CD4-positive, alpha-beta T cell treated with Interleukin-4 for 1 hour (primary cell): ENCODE results near the gene PRPSAP2.
"Not testable (repeated sequence)": the region's sequence is repeated elsewhere in the genome, so short reads cannot be mapped to it uniquely, and the experiment has no call there.

Experiments
- DNase-seq, 2 donors: peaks; one replicate each; pipeline ENCODE4 v3.0.0-alpha.2; 2020 to 2022

Gene PRPSAP2

DNA sequence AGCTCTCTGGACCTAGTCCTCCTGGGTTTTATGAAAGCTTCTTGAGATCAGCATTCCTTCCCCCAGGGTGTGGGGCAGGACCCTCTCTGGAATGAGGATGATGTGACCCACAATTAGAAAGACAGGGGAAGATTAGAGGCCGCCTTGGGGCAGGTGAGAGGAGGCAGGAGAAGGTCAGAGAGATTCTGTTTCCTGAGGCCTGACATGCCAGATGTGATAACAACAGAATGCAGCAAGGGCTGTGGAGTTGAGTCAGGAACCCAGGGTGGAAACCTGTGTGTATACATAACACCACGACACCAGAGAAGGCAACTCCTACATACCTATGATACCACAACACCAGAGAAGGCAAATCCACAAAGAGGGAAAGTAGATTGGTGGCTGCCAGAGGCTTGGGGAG, 88.6 kb downstream of the PRPSAP2 start:
- no peak for DNase-seq

DNA sequence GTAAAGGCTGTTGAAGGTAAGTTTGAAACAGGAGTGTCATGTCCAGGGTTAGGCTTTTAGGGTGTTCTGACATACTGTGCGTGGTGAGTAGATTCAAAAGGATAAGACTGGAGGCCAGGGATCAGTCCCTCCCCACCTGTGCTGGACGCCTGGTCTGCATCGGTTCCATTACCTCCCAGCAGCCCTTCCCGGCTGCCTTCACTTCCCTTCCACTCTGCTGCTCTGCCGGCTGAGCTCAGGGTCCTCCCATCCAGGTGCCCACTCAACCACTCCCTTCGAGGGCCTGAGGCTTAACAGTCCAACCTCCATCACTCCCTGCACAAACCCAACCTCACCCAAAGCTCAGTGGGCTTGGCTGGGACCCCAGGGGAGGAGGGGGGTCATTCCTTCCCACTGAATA, 89.9 kb downstream of the PRPSAP2 start:
- DNase-seq: no peak

DNA sequence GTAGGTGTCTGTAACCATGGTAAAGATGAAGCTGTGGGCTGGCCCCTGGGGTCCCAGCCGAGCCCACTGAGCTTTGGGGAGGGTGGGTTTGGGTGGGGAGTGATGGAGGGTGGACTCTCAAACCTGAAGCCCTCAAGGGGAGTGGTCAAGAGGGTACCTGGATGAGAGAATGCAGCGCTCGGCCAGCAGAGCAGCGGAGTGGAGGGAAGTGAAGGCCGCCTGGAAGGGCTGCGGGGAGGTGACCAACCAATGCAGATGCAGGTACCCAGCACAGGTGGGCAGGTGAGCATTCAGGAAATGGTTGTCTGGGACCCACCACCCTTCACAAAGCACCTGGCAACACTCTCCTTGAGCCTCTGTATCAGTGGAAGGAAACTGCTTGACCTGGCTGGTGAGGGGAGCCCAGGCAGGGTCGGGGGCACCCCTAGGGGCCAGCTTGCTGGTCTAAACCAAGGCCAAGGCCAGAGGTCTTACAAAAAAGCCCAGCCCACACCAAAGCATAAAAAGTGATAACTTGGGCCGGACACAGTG, 90.6 kb downstream of the PRPSAP2 start:
- DNase-seq: no peak

DNA sequence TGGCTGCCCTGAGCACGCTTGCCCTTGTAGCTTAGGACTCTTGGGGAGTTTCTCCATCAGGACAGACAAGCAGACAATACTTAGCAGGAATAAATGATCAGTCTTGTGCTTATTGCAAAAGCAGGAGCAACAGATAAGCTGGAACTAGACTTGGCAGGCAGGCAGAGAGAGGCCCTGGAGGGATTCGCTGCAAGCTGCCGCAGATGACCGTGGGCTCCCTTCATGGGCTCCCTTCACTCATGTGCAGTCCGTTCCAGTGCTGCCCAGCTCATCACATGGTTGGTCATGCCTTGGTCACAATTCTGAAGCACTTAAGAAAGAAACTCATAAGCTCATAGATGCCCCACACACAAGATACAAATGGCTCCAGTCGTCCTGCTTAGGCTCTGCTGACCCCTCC, 91.6 kb downstream of the PRPSAP2 start:
- DNase-seq: no peak

DNA sequence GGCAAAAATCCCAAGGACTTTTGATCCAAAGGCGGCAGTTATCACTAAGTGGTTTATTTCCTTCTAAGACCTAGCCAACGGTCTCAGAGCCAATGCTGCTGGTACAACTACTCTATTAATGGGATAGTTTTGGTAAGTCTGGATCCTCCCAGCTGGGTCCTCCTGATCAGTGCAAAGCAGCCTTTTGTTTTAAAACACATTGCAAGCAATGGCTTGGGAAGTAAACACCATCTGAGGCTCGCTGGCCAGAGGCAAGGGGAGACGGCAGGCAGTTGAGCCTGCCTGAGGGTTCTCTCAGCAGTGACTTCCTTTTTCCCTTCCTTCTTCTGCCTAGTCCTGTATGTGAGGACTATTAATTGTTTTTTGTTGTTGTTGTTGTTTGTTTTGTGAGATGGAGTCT, 92.4 kb downstream of the PRPSAP2 start:
- DNase-seq: no peak

DNA sequence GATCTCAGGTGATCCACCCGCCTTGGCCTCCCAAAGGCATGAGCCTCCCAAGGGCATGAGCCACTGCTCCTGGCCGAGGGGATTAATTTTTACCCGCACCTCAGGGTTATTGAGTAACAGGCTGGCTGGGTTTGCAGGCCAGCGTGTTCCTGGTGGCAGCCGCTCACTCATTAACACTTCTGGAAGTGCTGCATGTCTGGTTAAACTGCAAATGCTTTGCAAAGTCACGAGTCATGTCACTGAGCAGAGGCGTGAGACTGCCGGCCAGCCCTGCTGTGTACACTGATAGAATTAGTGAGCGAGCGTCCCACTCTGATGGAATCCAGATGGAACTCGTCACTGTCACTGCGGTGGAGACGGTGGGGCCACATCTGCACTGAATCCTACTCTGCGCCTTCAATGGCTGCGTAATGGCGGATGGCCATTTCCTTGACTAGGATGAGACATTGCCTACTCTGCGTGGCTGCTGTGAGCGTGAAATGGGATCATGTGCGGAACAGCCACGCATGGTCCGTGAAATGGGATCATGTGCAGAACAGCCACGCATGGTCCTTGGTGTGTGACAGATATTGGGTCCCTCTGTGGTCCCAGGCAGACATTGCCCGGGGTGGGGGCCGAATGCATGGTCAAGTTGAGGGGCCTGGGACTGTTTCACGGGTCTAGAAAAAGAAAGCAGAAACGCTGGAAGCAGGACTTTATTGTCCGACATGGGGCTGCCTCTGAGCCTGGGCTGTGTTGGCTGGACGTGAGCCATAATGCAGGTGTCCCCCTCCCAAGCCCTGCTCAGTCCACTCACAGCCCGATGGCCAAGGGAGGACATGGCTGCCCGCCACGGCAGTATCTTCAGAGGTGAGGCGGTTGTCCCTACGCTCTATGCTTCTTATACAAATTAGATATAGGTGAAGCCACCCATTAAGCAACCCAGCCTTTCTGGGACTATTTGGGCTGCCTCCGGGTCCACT, 93.3 kb downstream of the PRPSAP2 start:
- no peak for DNase-seq

DNA sequence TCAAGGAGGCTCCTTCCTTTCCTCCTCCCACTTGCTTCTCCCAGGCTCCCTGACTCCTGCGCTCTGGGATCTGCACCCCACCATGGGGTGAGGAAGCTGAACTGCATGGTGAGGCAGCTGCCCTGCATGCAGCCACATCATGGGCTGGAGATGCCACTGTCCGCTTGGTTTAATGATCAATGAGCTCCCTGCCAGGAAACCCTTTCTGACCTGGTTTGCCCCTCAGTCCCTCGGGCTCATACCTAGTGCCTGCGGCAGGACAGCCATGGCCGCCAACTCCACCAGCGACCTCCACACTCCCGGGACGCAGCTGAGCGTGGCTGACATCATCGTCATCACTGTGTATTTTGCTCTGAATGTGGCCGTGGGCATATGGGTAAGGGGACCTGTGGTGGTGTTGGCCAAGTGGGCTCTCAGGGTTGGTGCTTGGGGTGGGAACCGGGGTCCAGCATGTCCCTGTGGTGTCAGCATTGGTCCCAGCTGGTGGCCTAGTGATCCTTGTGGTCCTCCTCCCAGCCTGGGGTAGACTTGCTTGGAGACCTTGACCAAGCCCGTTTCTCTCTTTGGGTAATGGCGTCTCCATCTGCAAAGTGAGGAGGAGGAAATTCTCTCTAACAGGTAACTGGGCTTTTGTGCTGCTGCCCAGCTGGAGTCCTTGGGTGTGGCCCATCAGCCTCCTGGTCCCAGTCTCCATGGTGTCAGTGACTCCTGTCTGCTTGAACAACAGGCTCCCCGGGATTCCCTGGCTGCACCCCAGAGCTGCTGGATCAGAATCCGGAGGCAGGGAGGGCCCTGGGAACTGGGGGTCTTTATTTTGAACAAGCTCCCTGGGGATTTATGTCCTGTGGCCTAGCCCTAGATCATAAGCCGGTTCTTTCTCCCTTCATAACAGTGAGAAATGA, 94.3 kb downstream of the PRPSAP2 start, which contains the start of gene SLC5A10:
SLC5A10 (plus strand) TSS at position 225 of the 902 bp plus-strand sequence; CDS start at position 266, 41 bp downstream.
- DNase-seq: no peak

DNA sequence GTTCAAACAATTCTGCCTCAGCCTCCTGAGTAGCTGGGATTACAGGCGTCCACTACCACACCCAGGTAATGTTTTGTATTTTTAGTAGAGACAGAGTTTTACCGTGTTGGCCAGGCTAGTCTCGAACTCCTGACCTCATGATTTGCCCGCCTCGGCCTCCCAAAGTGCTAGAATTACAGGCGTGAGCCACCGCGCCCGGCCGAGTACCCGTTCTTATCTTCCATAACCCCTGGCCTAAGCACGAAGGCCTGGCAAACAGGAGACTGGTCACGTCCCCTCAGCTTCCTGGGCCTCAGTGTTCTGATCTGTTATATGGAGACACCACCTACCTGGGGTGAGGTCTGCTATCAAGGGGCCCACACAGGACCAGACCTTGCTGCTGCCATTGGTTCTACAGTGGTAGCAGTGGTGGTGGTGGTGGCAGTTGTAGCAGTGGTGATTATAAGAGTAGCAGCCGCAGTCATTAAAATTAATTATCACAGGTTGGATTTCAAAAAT, 95.3 kb downstream of the PRPSAP2 start:
- DNase-seq: no peak

DNA sequence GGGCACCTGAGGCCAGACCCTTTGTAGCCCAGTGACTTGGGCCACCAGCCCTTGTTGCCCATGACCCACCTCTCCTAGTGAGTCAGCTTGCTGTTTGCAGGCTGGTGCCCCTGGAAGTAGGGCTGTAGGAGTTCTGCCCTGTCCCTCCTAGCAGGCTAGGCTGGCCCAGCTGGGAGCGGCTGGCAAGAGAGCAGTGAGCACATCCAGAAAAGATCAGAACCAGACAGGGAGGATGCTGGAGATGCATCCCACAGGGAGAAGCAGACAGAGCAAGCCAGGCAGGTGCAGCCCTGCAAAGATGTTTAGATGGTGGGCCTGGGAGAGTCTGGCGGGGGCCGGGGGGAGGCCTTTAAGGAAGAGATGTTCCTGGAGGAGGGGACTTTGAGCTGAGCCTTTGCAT, 96.4 kb downstream of the PRPSAP2 start:
- no peak for DNase-seq

DNA sequence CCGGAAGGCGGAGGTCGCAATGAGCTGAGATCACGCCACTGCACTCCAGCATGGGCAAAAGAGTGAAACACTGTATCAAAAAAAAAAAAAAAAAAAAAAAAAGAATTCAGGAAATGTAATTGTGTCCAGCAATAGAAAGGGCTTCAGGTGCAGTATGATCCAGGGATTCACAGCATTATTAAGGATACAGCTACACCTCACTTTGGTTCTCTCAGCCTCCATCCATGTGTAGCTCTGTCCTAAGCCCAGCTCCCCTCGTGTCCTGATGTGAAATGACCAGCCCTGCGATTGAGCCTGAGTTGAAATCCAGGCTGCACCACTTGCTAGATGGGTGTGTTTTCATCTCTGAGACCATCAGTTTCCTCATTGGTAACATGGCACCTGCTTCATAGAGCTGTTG, 97.1 kb downstream of the PRPSAP2 start:
- no peak for DNase-seq

DNA sequence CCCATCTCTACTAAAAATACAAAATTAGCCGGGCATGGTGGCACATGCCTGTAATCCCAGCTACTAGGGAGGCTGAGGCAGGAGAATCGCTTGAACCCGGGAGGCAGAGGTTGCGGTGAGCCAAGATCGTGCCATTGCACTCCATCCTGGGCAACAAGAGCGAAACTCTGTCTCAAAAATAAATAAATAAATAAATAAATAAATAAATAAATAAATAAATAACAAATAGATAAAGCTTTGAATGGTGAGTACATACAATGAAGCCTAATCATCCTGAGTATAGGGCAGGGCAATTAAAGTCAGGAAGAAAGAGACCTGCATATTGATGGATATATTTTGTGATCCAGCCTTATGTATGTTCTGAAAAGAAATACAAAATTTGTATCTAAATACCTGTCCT, 98.1 kb downstream of the PRPSAP2 start:
- DNase-seq: not testable (repeated sequence)

DNA sequence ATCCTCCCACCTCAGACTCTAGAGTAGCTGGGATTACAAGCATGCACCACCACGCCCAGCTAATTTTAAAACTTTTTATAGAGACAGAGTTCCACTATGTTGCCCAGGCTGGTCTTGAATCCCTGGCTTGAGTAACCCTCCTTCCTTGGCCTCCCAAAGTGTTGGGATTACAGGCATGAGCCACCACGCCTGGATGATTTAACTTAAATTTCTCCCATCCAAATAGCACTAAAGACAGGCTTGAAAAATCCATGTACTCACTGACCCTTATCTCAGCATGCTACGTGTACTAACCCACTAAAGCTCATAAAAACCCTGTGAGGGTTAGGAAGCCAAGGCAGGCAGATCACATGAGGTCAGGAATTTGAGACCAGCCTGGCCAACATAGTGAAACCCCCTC, 98.7 kb downstream of the PRPSAP2 start:
- DNase-seq: no peak

DNA sequence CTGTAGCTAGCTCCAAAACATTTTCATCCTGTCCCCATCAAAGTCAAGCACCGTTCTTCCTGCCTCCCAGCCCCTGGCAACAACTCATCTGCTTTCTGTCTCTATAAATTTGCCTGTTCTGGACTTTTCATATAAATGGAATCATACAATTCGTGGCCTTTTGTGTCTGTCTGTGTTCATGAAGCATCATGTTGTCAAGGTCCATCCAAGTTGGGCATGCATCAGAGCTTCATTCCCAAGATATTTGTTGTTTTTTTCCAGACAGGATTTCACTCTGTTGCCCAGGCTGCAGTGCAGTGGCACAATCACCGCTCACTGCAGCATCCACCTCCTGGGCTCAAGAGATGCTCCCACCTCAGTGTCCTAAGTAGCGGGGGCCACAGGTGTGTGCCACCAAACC, 99.9 kb downstream of the PRPSAP2 start:
- no peak for DNase-seq

DNA sequence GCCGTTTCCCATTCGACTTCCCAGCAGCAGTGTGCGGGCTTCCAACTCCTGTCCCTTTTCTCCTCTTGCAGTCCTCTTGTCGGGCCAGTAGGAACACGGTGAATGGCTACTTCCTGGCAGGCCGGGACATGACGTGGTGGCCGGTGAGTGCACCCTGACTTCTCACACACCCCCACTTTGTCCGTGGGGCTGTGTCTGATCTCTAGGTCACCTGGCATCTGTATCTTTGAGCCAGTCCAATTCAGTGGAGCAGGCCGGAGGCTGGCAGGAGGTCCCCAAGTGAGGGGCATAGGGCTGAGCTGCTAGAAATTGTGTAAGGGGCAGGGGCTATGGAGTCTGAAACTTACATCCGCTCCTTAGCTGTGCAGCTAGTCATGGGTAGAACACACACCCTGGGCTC, 100.7 kb downstream of the PRPSAP2 start:
- DNase-seq: no peak

DNA sequence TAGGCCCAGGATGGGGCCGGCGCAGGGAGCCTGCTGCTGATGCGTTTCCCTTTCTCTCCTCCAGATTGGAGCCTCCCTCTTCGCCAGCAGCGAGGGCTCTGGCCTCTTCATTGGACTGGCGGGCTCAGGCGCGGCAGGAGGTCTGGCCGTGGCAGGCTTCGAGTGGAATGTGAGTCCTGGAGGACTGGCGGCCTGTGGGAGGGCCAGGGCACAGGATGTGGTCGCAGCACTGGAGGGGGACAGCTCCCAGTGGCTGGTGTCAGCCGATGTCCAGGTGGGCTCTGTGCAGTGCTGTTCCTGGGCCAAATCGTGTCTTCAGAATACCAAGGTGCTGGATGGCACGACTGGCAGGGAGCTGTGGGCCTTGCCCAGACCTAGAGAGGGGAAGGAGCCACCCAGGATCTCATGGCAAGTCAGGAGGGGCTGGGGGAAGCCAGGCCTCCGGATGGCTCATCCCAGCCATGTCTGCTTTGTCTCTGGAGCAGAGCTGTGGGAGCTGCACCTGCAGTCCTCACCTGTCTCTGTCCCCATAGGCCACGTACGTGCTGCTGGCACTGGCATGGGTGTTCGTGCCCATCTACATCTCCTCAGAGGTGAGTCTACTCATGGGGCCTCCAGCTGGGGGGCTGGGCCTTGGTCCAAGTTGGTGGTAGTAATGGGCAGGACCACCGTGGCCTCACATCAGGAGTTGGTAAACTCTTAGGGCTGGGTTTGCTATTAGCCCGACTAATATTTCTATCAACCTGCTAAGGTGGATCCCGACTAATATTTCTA, 101.3 kb downstream of the PRPSAP2 start:
- DNase-seq: no peak

DNA sequence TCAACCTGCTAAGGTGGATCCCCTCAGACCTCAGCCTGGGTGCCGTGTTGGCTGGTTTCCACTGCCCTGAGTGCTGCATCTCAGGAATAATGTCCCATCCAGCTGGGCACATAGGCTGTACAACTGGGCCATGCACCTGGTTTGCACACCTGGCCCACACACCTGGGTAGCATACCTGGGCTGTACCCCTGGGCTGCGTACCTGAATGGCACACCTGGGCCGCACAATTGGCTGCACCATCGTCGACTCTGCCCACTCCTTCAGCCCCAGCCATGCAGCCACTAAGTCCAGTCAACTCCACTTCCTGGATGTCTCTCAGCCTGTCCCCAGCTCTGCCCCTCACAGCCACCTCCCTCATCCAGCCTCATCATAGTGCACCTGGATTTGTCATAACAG, 101.9 kb downstream of the PRPSAP2 start:
- DNase-seq: no peak

DNA sequence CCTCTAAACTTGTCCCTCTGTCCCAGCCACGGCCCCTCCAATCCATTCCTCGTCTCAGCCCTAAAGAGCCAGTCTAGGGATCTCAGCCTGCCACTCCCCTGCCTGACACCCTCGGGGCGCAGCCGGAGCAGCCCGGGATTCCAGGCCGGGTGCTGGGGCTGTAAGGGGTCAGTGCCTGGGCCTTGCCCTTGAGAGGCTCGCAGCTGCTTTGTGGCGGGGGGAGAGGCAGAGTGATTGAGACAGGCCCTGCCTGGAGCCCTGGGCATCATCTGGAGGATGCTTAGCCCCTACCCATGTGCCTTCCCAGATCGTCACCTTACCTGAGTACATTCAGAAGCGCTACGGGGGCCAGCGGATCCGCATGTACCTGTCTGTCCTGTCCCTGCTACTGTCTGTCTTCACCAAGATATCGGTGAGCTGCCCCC, 102.3 kb downstream of the PRPSAP2 start:
- DNase-seq: no peak

DNA sequence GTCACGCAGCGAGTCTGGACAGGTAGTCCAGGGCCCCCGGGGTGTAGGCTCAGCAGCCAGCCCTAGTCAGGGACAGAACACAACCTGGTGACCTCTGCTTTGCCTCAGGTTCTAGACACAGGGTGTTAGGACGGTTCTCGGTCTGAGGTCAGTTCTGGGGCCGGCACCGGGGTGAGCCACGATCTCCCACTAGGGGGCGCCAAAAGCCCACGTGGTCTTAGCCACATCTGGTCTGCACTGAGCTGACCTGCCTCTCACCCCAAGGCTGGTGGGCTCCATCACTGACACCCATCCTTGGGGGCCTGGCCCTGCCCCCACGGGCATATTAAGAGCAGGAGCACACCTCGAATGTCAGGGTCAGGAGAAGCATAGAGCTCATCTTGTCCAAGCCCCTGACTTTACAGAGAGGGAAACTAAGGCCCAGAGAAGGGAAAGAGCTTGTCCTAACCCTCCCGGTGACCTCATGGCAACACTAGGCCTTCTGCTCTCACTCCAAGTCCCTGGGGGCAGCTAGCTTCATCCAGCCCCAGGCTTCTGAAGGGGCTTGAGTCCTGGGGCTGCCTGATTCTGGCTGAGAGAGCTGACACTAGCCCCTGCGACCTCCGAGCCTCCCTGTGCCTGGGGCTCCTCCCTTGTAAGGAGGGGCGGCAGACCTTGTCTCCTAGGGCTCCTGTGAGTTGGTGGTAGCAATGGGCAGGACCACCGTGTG, 103.0 kb downstream of the PRPSAP2 start:
- peak; percentile 76 for DNase-seq

DNA sequence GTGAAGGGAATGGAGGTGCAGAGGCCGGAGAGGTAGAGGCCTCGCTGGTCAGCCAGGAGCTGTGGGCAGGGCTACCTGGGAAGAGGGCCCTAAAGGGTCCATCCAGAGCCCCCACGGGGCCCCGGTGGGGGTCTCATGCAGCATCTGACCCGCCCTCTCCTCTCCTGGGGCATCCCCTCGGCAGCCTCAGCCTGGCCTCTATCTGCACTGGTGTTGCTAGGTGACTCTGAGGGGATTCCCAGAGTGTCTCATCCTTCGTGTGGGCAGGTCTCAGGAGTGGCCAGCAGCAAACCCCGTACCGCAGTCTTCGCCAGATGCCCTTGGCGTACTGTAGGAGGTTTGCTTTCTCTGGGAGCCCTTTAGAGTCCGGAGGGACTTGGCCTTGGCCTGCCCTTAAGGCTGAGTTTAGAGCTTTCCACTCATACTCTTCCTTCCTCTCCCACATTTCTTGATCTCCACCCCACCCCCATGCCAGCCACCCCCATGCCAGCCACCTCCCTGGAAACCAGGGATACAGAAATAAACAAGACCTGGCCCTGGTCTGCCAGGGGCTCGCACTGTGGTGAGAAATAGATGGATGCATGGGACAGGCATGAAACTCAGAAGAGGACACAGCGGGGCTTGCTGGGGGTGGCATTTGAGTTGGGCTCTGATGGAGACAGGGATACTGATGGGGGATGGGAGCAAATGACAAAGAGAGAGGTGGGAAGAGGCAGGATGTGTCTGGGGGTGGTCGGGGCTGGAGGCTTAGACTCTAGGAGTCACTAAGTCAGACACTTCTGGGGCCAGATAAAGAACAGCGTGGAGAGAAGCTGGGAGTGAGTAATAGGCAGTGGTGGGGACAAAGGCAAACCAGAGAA, 103.9 kb downstream of the PRPSAP2 start:
- peak in 1 of 2 donors; percentile 5 for DNase-seq

DNA sequence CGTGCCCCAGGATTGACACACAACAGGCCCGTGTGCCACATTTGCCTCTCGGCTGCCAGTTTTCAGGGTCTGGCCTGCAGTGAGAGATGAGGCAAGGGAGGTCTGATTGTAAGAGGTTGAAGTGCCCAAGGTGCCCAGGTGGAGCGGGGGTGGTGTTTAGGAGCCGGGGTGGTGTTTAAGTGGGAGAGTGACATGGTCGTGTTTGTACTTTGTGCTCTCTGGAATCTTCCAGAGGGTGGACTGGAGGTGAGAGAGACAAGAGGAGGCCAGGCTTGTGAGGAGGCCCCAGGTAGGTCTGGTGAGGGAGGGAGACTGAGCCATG, 104.5 kb downstream of the PRPSAP2 start:
- no peak for DNase-seq
